Measurements from ENCODE around the gene KBTBD8. TPM values are rescaled to one million over a fixed set of nuclear protein-coding genes. Genes with fewer than 3 reads are reported as not detected.
A peak's percentile ranks its signal among the peaks of the same experiment; 100 is the strongest.

Gene KBTBD8
- total and polyA plus RNA-seq, 9 of the 15 experiments (the other 6 are each of a cell fraction or from before 2014, with no cell fraction given): 2.7 to 9.1 (median 5.6) TPM

DNA sequence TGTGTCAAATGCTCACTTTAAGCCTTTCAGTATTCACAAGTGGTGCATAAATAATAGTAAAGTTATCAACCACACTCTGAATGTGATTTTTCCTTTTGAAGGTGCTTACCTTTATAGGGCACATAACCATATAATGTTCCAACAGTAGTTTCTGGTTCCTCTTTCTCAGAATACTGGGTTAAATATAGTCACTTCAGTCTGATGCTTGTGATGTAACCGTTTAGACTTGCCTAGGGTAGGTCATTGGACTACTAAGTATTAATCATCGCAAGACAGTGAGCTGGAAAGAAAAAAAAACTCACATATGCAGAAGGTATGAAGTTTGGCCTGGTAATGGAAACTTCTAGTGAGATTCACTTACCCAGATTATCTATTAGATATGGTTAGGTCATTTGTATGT, 1.9 kb downstream of the KBTBD8 start:
- DNase-seq (ENCODE audit: extremely low read depth in 1 of 4, low spot score in 3 of 4): peak in 1 of 4 experiments; percentile 53
- in situ Hi-C loops (cut with MboI): loop anchor here (25.0 kb wide), 1 partner anchor 1338 kb away; no protein-coding TSS in a partner anchor
- H3K4me1 ChIP-seq (replicated peaks in 1 of 2; ENCODE audit: control insufficient read depth in 2 of 2, insufficient read depth in 2 of 2, low read length in 2 of 2): peaks cover 4 to 14% of the 10 kb centered on the region in 2 experiments; a peak in 3 of 5 replicates
- peak overlapping the region; percentile 49; the same call in 2 of the 3 replicates for H3K27ac ChIP-seq (ENCODE audit: extremely low read depth, low read depth, low read length)
- peaks cover 49% of the 10 kb centered on the region for H3K79me2 ChIP-seq (ENCODE audit: control insufficient read depth, insufficient read depth, low read length)
- peaks cover 26% of the 10 kb centered on the region; the same call in 2 of the 3 replicates for H3K36me3 ChIP-seq (ENCODE audit: control insufficient read depth, insufficient read depth, low read length)
- peak overlapping the region; percentile 35 for H3K4me2 ChIP-seq (ENCODE audit: insufficient read depth, low read length)
- ChIA-PET POLR2A (no interaction called here), CTCF (ENCODE audit: low intra/inter-chr PET ratio) (no interaction called here)
- H2AFZ ChIP-seq (ENCODE audit: low read depth, low read length): no peak overlapping the region
- no peaks in the 10 kb centered on the region for H3K9me3 ChIP-seq (replicated peaks; ENCODE audit: control insufficient read depth, insufficient read depth, low read depth, low read length)
- peak overlapping the region; percentile 22; the same call in 1 of the 2 replicates for H3K4me3 ChIP-seq
- WGBS (ENCODE audit: insufficient coverage, low coverage, missing lambda C conversion rate): 0% methylated on average over 2 of the region's 2 CpGs
- BruUV-seq (replicated peaks): no TSS peak
- H3K9ac ChIP-seq (ENCODE audit: insufficient read depth in 1 of 2, low read depth in 2 of 2, low read length in 2 of 2): peak overlapping the region in 1 of 2 experiments; percentile 71; a peak in 1 of 4 replicates
- peak; percentile 29 for FAIRE-seq
- intact Hi-C loops (cut with micrococcal nuclease): no loop called here
- no peaks in the 10 kb centered on the region for H3K9me1 ChIP-seq (ENCODE audit: control insufficient read depth, insufficient read depth, low read length)
- H3K27me3 ChIP-seq (ENCODE audit: control insufficient read depth in 2 of 2, insufficient read depth in 2 of 2, low read length in 2 of 2): no peaks in the 10 kb centered on the region
- peak; percentile 5; the same call in 2 of the 3 replicates for ATAC-seq
- H4K20me1 ChIP-seq (replicated peaks; ENCODE audit: control insufficient read depth, insufficient read depth, low read length): no peaks in the 10 kb centered on the region
- TF ChIP-seq FOSL1 (tag; conservative IDR thresholded peaks at IDR 0.05) (peak; percentile 76), ATF7 (IDR thresholded peaks at IDR 0.05) (peak; percentile 71), MEF2D (tag; conservative IDR thresholded peaks at IDR 0.05; ENCODE audit: low read depth) (peak; percentile 78), ZNF354B (CRISPR knock-in tag; IDR thresholded peaks at IDR 0.05) (no peak), HDAC1 (IDR thresholded peaks at IDR 0.05) (no peak), SMAD4 (CRISPR knock-in tag; conservative IDR thresholded peaks at IDR 0.05) (peak; percentile 70; the same call in 1 of the 2 replicates), MEF2A (IDR thresholded peaks at IDR 0.05; ENCODE audit: control insufficient read depth, low read depth, low read length) (peak; percentile 69; the same call in 1 of the 2 replicates), ZNF274 (IDR thresholded peaks at IDR 0.05; ENCODE audit: borderline replicate concordance, low read depth, low read length) (no peak), POLR2AphosphoS5 (IDR thresholded peaks at IDR 0.05; ENCODE audit: control insufficient read depth, insufficient read depth, low read depth, low read length) (no peak), PATZ1 (CRISPR knock-in tag; IDR thresholded peaks at IDR 0.05; ENCODE audit: borderline replicate concordance) (no peak), ZBTB2 (IDR thresholded peaks at IDR 0.05) (no peak), CLOCK (CRISPR knock-in tag; IDR thresholded peaks at IDR 0.05; ENCODE audit: borderline replicate concordance) (no peak), CHAMP1 (IDR thresholded peaks at IDR 0.05) (no peak)
